Activated naive CD4-positive, alpha-beta T cell treated with anti-CD3 and anti-CD28 coated beads for 36 hours (primary cell): ENCODE data around the gene SCAANT1. TPM values are rescaled to one million over a fixed set of nuclear protein-coding genes. Genes with fewer than 3 reads are reported as not detected.

Experiments
- CTCF ChIA-PET: fragments of 350-600 bp; sonication (Branson Sonifier 250); formaldehyde crosslinking; loops from one replicate; lab custom pipeline; 2021; ENCODE audit warnings: antibody characterized with exemption; lab: Charles Lee
- DNase-seq: peaks from one replicate; pipeline ENCODE4 v3.0.0-alpha.2; 2020
- H3K27ac Mint-ChIP-seq: one replicate; pipeline ENCODE4 v1.8.0; 2021; ENCODE audit warnings: mild to moderate bottlenecking, mixed read lengths
- H3K27me3 Mint-ChIP-seq: one replicate; pipeline ENCODE4 v1.8.0; 2021; ENCODE audit warnings: low read depth, mixed read lengths
- H3K36me3 Mint-ChIP-seq: one replicate; pipeline ENCODE4 v1.8.0; 2021; ENCODE audit warnings: low read depth, mixed read lengths
- H3K4me1 Mint-ChIP-seq: one replicate; pipeline ENCODE4 v1.8.0; 2021; ENCODE audit warnings: low read depth, mixed read lengths
- H3K4me3 Mint-ChIP-seq: one replicate; pipeline ENCODE4 v1.8.0; 2021; ENCODE audit warnings: mild to moderate bottlenecking, moderate library complexity, mixed read lengths
- H3K9me3 Mint-ChIP-seq: one replicate; pipeline ENCODE4 v1.8.0; 2021; ENCODE audit warnings: mixed read lengths
- intact Hi-C: fragments of 100-400 bp; cut with micrococcal nuclease; formaldehyde crosslinking; loops from one replicate; pipeline ENCODE4 v1.15.1; 2023
- total RNA-seq, 2 experiments: library from RNA; stranded (reverse); gene quantifications; one replicate each; pipeline ENCODE4 v1.2.3, GENCODE V29; 2021

The SCAANT1 gene
- total RNA-seq, 2 experiments from 2014 or later: not detected

- Mint-ChIP-seq H3K4me3 (no peak overlapping the region), H3K36me3 (peaks cover 5% of the 10 kb centered on the region), H3K27ac (no peak overlapping the region), H3K4me1 (peaks cover 33% of the 10 kb centered on the region), H3K27me3 (no peaks in the 10 kb centered on the region), H3K9me3 (no peaks in the 10 kb centered on the region)
- CTCF ChIA-PET: no interaction called here
- no peak for DNase-seq
- intact Hi-C loops: no loop called here
These were observed 2.2 kb downstream of the SCAANT1 start for GRCh38 chr3:63910001-63910400.

DNA sequence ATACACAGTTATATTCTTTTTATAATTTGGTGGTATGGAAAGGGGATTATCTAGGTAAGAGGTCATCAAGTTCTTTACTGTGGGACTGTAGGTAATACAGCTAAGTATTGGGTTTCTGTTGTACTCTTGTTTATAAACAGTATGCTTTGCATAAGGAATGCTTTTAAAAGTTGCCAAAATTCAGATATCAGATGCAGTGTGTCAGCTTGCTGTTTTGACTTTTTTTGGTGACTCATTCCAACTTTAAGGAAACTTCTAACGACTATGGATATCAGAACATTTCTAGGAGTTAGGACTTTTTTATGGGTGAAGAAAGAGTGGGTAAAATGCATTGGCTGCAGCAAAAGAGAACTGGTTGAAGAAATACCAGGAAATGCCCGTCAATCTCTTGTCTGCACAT, 2.8 kb downstream of the SCAANT1 start:
- intact Hi-C loops: no loop called here
- CTCF ChIA-PET: no interaction called here
- H3K4me3 Mint-ChIP-seq: no peak overlapping the region
- peaks cover 31% of the 10 kb centered on the region for H3K4me1 Mint-ChIP-seq
- DNase-seq: no peak
- no peak overlapping the region for H3K27ac Mint-ChIP-seq
- H3K27me3 Mint-ChIP-seq: no peaks in the 10 kb centered on the region
- H3K9me3 Mint-ChIP-seq: no peaks in the 10 kb centered on the region
- peaks cover 5% of the 10 kb centered on the region for H3K36me3 Mint-ChIP-seq

GRCh38 chr3:63908776-63909175, 3.4 kb downstream of the SCAANT1 start:
- no peak for DNase-seq
- Mint-ChIP-seq H3K27ac (no peak overlapping the region), H3K4me1 (peaks cover 24% of the 10 kb centered on the region), H3K27me3 (no peaks in the 10 kb centered on the region), H3K9me3 (no peaks in the 10 kb centered on the region), H3K4me3 (no peak overlapping the region), H3K36me3 (peaks cover 4% of the 10 kb centered on the region)
- intact Hi-C loops: no loop called here
- CTCF ChIA-PET: no interaction called here

DNA sequence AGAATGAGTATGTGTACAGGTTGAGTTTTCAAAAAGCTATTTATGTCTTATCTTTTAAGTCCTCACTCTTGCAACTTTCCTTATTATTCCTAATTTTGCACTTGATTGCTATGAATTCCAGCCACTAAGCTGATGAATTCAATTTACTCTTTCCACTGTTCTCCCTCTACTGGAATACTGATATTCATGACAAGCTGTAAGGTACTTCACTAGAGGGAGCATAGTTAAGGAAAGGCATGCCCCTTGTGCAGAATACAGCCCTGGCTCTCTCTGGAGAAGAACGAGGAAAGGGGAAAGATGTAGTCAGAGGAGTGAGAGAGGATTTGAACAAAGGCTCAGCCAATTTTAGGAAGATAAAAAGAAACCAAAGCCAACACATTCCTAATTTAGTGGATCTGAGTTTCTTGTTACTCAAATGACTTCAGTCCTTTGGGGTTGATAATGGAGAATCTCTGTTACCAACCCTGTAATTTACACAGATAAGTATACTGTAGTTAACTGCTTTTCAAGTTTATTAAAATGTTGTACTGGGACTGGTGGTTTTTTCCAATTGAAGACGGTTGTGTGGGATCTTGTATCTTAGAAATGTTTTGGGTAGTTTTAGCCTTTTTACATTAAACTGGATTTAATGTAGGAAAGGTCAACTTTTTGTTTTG, 4.0 kb downstream of the SCAANT1 start:
- H3K9me3 Mint-ChIP-seq: no peaks in the 10 kb centered on the region
- no peaks in the 10 kb centered on the region for H3K27me3 Mint-ChIP-seq
- intact Hi-C loops: no loop called here
- DNase-seq: no peak
- no peak overlapping the region for H3K4me3 Mint-ChIP-seq
- peaks cover 19% of the 10 kb centered on the region for H3K4me1 Mint-ChIP-seq
- no peak overlapping the region for H3K27ac Mint-ChIP-seq
- CTCF ChIA-PET: interaction anchor here (0.7 to 1.4 kb wide), 2 partner anchors 85 to 236 kb away, joined by 3 to 4 read pairs; no protein-coding TSS in a partner anchor
- H3K36me3 Mint-ChIP-seq: peaks cover 4% of the 10 kb centered on the region

DNA sequence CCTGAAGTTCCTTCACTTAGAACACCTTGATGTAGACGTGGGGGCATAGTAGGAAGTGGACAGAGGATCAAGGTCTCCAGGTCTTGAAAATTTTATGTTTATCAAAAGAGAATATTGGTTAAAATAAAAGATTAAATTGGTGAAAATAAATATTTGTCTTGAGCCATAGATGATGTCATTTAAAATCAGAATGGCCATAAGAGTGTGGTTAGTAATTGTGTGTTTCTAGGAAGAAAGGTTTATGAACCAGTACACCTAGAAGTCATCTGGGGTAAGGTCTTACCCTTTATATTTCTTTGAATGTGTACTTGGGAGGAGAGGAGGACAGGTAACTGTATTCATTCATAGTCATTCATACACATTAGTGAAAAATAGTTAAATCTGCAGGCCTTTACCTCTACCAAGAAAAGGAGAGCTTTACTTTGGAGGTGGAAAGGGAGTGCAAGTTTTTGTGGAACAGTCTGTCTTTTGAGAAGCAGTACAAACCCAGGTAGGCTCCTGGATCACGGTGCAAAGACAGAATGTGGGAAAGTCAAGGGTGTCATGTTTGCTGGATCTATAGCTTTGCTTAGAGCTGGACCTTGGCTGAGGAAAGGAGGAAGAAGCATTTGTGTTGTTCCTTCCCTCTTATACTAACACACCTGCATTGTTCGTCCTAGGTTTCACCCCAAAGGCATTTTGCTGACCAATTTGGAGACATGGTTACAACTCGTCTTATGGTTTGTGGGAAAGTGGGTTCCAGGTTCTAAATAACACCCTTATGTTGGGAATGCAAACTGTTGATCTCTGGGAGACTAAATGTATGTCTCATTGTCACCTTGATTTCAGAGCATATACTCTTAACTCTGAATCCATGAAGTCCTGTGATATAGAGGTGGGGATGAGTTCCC, 6.2 kb downstream of the SCAANT1 start:
- intact Hi-C loops: no loop called here
- H3K27ac Mint-ChIP-seq: no peak overlapping the region
- peaks cover 2% of the 10 kb centered on the region for H3K9me3 Mint-ChIP-seq
- CTCF ChIA-PET: no interaction called here
- no peak overlapping the region for H3K4me3 Mint-ChIP-seq
- no peaks in the 10 kb centered on the region for H3K27me3 Mint-ChIP-seq
- peaks cover 13% of the 10 kb centered on the region for H3K4me1 Mint-ChIP-seq
- H3K36me3 Mint-ChIP-seq: peaks cover 10% of the 10 kb centered on the region
- DNase-seq: no peak

GRCh38 chr3:63900459-63900858, 11.7 kb downstream of the SCAANT1 start:
- CTCF ChIA-PET: interaction anchor here (0.6 kb wide), 1 partner anchor 18 kb away, joined by 4 read pairs; no protein-coding TSS in a partner anchor
- Mint-ChIP-seq H3K9me3 (peaks cover 2% of the 10 kb centered on the region), H3K27ac (no peak overlapping the region), H3K36me3 (peaks cover 27% of the 10 kb centered on the region), H3K4me3 (no peak overlapping the region), H3K27me3 (no peaks in the 10 kb centered on the region), H3K4me1 (peaks cover 31% of the 10 kb centered on the region)
- intact Hi-C loops: no loop called here
- DNase-seq: no peak

DNA sequence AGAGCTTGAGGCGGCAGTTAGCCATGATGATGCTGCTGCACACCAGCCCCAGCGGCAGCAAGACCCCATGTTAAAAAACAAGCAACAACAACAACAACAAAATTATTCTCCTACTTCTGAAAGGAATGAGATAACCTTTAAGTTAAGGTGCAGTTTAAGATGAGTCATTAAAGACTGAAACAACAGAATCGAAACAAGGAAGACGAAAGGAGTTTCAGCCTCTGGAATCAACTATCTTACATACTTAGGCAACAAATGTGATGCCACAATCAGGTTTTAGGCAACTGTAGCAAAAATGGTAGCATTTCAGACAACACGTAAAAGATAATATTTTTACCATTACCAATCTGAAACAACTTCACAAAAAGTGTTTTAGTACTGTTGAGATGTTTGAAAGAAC, 12.2 kb downstream of the SCAANT1 start:
- intact Hi-C loops: no loop called here
- H3K4me3 Mint-ChIP-seq: no peak overlapping the region
- H3K36me3 Mint-ChIP-seq: peaks cover 27% of the 10 kb centered on the region
- H3K9me3 Mint-ChIP-seq: peaks cover 2% of the 10 kb centered on the region
- DNase-seq: no peak
- CTCF ChIA-PET: interaction anchor here (0.6 kb wide), 1 partner anchor 18 kb away, joined by 4 read pairs; no protein-coding TSS in a partner anchor
- H3K27ac Mint-ChIP-seq: no peak overlapping the region
- H3K4me1 Mint-ChIP-seq: peaks cover 35% of the 10 kb centered on the region
- no peaks in the 10 kb centered on the region for H3K27me3 Mint-ChIP-seq

DNA sequence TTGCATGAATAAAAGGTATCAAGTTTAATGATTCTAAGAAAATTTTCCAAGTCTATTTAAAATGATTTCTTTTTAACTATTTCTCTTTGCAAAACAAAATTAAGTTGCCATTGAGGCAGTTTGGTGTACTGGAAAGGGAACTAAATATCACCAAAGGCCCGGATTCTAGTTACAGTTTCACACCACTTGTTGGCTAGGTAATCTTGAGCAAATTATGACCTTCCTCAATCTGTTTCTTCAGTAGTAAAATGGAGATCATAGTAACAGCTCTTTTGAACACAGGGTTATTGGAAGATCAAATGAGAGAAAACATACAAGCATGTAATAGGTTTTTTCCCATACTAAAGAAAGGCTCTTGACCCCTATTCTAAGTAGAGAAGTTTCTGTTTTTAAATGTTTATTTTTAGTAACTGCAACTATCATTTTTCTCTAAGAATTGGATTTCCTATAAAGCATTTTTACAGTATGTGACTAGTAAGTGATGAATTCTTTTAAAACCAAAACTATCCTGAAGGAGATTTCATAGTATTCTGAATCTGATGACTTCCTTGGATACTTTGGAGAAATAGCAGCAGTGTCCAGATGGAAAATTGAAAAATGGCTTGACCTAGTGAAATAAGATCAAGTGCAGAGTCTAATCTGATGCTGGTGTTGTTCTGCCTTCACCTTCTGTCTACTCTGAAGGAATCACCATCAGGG, 15.7 kb downstream of the SCAANT1 start:
- Mint-ChIP-seq H3K36me3 (peaks cover 23% of the 10 kb centered on the region), H3K4me3 (no peak overlapping the region), H3K27ac (no peak overlapping the region), H3K9me3 (peaks cover 2% of the 10 kb centered on the region), H3K27me3 (no peaks in the 10 kb centered on the region), H3K4me1 (peaks cover 45% of the 10 kb centered on the region)
- CTCF ChIA-PET: interaction anchor here (2.3 kb wide), 1 partner anchor 26 kb away, joined by 8 read pairs; no protein-coding TSS in a partner anchor
- intact Hi-C loops: loop anchor here (2.0 kb wide), 1 partner anchor 20 kb away; no protein-coding TSS in a partner anchor
- DNase-seq: no peak

GRCh38 chr3:63895422-63896189, 16.6 kb downstream of the SCAANT1 start:
- H3K4me3 Mint-ChIP-seq: no peak overlapping the region

GRCh38 chr3:63892773-63893352, 19.3 kb downstream of the SCAANT1 start:
- Mint-ChIP-seq H3K36me3 (peaks cover 3% of the 10 kb centered on the region), H3K27me3 (no peaks in the 10 kb centered on the region), H3K9me3 (no peaks in the 10 kb centered on the region), H3K4me3 (no peak overlapping the region), H3K4me1 (peaks cover 35% of the 10 kb centered on the region), H3K27ac (no peak overlapping the region)
- DNase-seq: no peak
- intact Hi-C loops: no loop called here
- CTCF ChIA-PET: interaction anchor here (0.6 to 1.6 kb wide), 2 partner anchors 9 to 28 kb away, joined by 3 to 5 read pairs; no protein-coding TSS in a partner anchor

More at GRCh38 chr3:63895422-63896189, 16.6 kb downstream of the SCAANT1 start:
- H3K27ac Mint-ChIP-seq: no peak overlapping the region
- DNase-seq: no peak
- intact Hi-C loops: loop anchor here (2.0 kb wide), 1 partner anchor 19 kb away; no protein-coding TSS in a partner anchor
- H3K4me1 Mint-ChIP-seq: peaks cover 44% of the 10 kb centered on the region
- no peaks in the 10 kb centered on the region for H3K9me3 Mint-ChIP-seq
- H3K27me3 Mint-ChIP-seq: no peaks in the 10 kb centered on the region
- CTCF ChIA-PET: no interaction called here
- peaks cover 20% of the 10 kb centered on the region for H3K36me3 Mint-ChIP-seq

GRCh38 chr3:63891518-63891917, 20.7 kb downstream of the SCAANT1 start:
- intact Hi-C loops: no loop called here
- Mint-ChIP-seq H3K27me3 (no peaks in the 10 kb centered on the region), H3K9me3 (no peaks in the 10 kb centered on the region), H3K4me1 (peaks cover 32% of the 10 kb centered on the region), H3K36me3 (peaks cover 3% of the 10 kb centered on the region), H3K4me3 (no peak overlapping the region), H3K27ac (no peak overlapping the region)
- DNase-seq: no peak
- CTCF ChIA-PET: interaction anchor here (1.0 kb wide), 1 partner anchor 13 kb away, joined by 3 read pairs; no protein-coding TSS in a partner anchor
